Measurements from ENCODE around the gene ELP5.

The ELP5 gene

GRCh38 chr17:7290166-7290565, 38.2 kb downstream of the ELP5 start:
- no peak for DNase-seq

GRCh38 chr17:7290685-7291084, 38.7 kb downstream of the ELP5 start:
- no peak for DNase-seq

- DNase-seq, result no peak
These were observed 40.2 kb downstream of the ELP5 start for GRCh38 chr17:7292194-7292593.

GRCh38 chr17:7292729-7293128, 40.7 kb downstream of the ELP5 start:
- no peak for DNase-seq

GRCh38 chr17:7293159-7293558, 41.1 kb downstream of the ELP5 start:
- no peak for DNase-seq

GRCh38 chr17:7293816-7294613, 42.0 kb downstream of the ELP5 start:
- no peak for DNase-seq

GRCh38 chr17:7294614-7295153, 42.7 kb downstream of the ELP5 start, which contains the start of gene YBX2:
TSS of gene YBX2 (minus strand) at chr17:7294639. CDS start at chr17:7294500, 139 bp downstream.
- DNase-seq, result peak; percentile 85

- DNase-seq, result no peak
These were observed 43.5 kb downstream of the ELP5 start for GRCh38 chr17:7295230-7296180.

- peak; percentile 49 for DNase-seq
These were observed 44.3 kb downstream of the ELP5 start for GRCh38 chr17:7296189-7296861.

- DNase-seq, result no peak
These were observed 52.2 kb downstream of the ELP5 start for GRCh38 chr17:7304179-7304578.

- DNase-seq, result peak; percentile 99
These were observed 55.1 kb downstream of the ELP5 start, which contains the start of gene EIF5A for GRCh38 chr17:7306911-7307685. TSS of gene EIF5A (plus strand) at chr17:7307628. CDS start at chr17:7309636, 2,008 bp downstream.

GRCh38 chr17:7307686-7308624, 55.9 kb downstream of the ELP5 start:
- no peak for DNase-seq

- DNase-seq, result peak; percentile 39
These were observed 56.8 kb downstream of the ELP5 start for GRCh38 chr17:7308625-7309433.
